ENCODE data around the gene WAC.
"Not testable (repeated sequence)": the region's sequence is repeated elsewhere in the genome, so short reads cannot be mapped to it uniquely, and the experiment has no call there.

The WAC gene

DNA sequence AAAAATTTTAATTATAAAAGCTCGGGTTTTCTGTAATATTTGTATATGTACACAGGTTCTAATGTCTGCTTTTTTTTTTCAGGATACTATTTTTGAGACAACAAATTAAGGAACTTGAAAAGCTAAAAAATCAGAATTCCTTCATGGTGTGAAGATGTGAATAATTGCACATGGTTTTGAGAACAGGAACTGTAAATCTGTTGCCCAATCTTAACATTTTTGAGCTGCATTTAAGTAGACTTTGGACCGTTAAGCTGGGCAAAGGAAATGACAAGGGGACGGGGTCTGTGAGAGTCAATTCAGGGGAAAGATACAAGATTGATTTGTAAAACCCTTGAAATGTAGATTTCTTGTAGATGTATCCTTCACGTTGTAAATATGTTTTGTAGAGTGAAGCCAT, 86.5 kb downstream of the WAC start:
- DNase-seq, result no peak

GRCh38 chr10:28620251-28620650, 87.3 kb downstream of the WAC start:
- DNase-seq, result no peak

- DNase-seq, result no peak
Observed at GRCh38 chr10:28623483-28623882, 90.6 kb downstream of the WAC start.

DNA sequence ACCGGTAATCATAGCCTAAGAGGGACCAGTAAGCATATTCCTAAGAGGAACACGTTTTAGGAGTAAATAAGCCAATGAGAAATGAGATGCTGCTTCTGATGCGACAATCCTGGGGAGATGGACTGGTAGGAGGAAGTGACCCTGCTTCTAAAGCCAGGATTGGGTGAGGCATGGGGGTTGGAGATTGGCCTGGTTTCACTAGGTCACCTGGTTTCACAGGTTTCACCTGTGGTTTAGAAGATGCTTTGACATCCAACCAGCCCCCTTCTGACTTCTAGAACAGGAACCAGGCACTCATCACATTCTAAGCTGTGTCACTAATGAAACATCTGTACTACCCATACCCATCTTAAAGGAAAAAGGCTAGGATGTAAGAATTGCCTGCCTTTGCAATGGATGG, 91.4 kb downstream of the WAC start:
- DNase-seq, result no peak

DNA sequence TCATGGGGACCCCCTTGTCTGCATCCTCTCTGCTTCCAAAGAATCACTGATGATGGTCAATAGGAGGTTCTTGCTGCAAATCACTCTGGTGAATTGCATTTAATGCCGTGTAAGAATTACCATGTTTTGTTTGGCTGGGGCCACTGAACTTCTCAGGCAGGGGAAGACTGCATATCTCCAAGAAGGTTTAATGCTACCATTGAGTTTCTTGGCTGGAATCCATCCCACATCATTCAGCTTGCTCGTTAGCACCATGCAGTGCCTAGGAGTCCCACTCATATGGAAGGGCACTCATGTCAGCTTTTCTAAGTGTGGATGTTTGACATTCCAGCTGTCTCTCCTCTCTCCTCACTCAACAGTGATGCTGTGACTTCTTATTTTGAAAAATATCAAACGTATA, 94.2 kb downstream of the WAC start:
- no peak for DNase-seq

GRCh38 chr10:28628184-28628893, 95.4 kb downstream of the WAC start:
- peak; percentile 52 to 57 for DNase-seq

DNA sequence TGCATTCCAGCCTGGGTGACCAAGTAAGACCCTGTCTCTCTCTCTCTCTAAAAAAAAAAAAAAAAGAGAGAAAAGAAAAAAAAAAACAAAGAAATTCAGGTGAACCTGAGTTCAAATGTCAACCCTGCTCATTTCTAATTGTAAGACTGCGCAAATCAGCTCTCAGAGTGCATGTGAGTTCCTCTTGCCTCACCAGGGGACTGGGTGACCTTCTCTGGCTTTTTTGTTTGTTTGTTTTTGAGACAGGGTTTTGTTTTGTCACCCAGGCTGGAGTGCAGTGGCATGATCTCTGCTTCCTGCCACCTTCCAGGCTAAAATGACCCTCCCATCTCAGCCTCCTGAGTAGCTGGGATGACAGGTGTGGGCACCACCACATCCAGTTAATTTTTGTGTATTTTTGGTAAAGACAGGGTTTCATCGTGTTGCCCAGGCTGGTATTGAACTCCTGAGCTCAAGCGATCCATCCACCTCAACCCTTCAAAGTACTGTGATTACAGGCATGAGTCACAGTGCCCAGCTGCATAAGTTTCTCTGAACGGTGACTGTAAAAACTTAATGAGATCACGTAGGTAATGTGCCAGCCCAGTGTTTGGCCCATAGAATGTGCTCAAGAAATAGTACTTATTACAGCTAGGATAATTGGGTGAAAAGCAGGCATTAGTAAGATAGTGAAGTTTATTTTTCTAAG, 99.1 kb downstream of the WAC start:
- DNase-seq, result no peak

DNA sequence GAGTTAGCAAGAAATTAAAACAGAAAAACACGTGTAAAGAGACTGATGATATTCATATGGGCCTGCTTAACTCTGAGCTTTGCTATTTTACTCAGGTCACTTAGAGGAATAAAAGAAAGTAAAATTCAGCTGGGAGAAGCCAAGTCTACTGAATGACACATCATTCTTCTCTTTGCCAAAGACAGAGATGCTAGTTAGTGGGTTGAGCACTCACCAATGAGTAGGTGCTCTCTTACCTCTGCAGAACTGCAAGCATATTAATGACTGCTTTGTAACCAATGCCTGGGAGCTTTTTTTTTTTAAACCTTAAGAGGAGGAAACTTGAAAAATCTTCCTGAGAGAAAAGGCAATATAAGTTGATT, 99.6 kb downstream of the WAC start:
- DNase-seq, result no peak

GRCh38 chr10:28633750-28634149, 100.8 kb downstream of the WAC start:
- no peak for DNase-seq

DNA sequence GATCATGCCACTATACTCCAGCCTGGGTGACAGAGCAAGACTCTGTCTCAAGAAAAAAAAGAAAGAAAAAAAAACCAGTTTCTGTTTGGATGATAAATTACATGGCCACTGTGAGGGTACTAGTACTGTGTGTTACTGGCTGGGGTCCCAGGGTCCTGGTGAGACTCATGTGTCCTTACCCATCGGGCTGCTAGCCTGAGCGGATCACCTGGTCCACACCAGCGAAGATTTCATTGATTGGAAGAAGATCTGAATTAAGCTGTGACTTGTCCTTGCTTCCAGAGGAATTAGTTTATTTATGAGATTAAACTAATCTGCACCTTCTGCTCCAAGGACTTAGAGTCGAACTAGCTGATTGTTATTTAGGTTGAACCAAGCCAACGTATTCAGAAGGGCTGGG, 104.4 kb downstream of the WAC start:
- DNase-seq, result no peak

GRCh38 chr10:28638392-28638791, 105.5 kb downstream of the WAC start:
- no peak for DNase-seq

DNA sequence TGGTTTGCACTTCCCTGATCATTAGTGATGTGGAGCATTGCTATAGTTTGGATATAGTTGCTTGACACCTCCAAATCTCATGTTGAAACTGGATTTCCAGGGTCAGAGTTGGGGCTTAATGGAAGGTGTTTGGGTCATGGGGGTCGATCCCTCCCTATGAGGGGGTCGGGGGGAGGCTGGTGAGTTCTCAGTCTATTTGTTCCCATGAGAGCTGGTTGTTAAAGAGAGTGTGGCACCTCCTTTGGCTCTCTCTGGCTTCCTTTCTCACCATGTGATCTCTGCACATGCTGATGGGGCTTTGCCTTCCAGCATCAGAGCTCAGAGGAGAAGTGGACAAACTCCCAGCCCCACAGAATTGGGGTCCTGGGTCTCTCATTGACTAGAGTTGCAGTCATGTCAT, 107.6 kb downstream of the WAC start:
- DNase-seq, result no peak

DNA sequence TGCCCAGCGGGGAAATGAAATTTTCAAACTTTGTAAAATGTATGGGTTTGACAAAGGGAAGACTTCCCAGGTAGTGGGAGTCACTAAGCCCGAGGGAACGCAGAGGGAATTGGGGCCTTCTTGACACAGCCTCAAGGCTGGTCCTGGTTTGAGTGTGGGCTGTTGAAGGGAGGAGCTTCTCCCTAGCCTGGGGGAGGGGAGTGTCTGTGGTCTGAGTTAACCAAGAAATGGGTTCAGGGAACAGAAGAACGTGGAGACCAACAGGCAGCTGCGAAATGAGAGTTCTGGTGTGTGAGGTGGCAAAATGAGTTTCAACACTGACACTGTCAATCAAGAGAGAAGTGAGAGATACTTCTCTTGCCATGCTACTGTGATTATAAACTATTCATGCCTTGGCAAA, 111.7 kb downstream of the WAC start:
- no peak for DNase-seq

- DNase-seq, result no peak
Observed at GRCh38 chr10:28652106-28652505, 119.2 kb downstream of the WAC start.

- DNase-seq, result no peak
Observed at GRCh38 chr10:28652703-28653102, 119.8 kb downstream of the WAC start.

DNA sequence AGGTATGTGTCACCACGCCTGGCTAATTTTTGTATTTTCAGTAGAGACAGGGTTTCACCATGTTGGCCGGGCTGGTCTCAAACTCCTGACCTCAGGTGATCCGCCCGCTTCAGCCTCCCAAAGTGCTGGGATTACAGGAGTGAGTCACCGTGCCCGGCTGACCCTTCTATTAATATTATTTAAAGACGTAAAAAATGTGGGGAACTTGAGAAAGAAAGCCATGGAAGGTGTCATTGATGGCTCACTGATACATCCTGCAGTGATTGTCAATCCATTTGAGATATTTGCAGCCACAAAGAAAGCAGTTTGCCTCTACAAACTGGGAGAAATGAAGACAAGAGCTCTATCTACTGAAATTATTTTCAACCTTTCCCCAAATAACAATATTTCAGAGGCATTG, 125.9 kb downstream of the WAC start:
- DNase-seq, result not testable (repeated sequence)

DNA sequence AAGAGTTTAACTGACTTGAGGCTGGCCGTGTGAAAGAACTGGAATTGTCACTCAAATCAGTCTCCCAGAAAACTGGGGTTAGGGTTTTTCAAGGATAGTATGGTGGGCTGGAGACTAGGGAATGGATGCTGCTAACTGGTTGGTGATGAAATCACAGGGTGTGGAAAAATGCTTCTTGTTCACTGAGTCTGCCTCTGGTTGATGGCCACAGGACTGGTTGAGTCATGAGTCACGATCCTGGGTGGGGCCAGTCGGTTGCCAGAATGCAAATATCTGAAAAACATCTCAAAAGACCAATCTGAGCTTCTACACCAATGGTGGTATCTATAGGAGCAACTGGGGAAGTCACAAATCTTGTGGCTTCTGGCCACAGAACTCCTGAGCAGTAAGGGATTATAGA, 128.1 kb downstream of the WAC start:
- no peak for DNase-seq

- peak; percentile 70 to 71 for DNase-seq
Observed at GRCh38 chr10:28663576-28664368, 130.9 kb downstream of the WAC start.

GRCh38 chr10:28664369-28664740, 131.4 kb downstream of the WAC start:
- no peak for DNase-seq

GRCh38 chr10:28666751-28667467, 134.0 kb downstream of the WAC start:
- no peak for DNase-seq

GRCh38 chr10:28668363-28669226, 135.7 kb downstream of the WAC start:
- peak in 1 of 2 donors; percentile 38 for DNase-seq

Data from CD4-positive, alpha-beta T cell treated with Interleukin-1 beta for 1 hour (primary cell).